ENCODE results near the gene MNDA.
A peak's percentile ranks its signal among the peaks of the same experiment; 100 is the strongest.

Gene MNDA

GRCh38 chr1:158830904-158831507 is at the start of gene MNDA:
Gene MNDA (plus strand): TSS chr1:158831351. CDS start chr1:158842154, 10,803 bp downstream.
- peak; percentile 10 for DNase-seq

- DNase-seq, result peak; percentile 53
Measured at GRCh38 chr1:158793604-158794003, 37.5 kb upstream of the MNDA start.

GRCh38 chr1:158794247-158794646 is 36.9 kb upstream of the MNDA start:
- DNase-seq, result no peak

- peak; percentile 22 for DNase-seq
Measured at GRCh38 chr1:158798531-158798930, 32.6 kb upstream of the MNDA start.

- no peak for DNase-seq
Measured at GRCh38 chr1:158799689-158800088, 31.5 kb upstream of the MNDA start.

- DNase-seq, result no peak
Measured at GRCh38 chr1:158800526-158800925, 30.6 kb upstream of the MNDA start.

- DNase-seq, result no peak
Measured at GRCh38 chr1:158801396-158801795, 29.8 kb upstream of the MNDA start.

- no peak for DNase-seq
Measured at GRCh38 chr1:158803678-158804077, 27.5 kb upstream of the MNDA start.

GRCh38 chr1:158806916-158807536 is 24.1 kb upstream of the MNDA start:
- no peak for DNase-seq

- DNase-seq, result no peak
Measured at GRCh38 chr1:158809256-158809655, 21.9 kb upstream of the MNDA start.

GRCh38 chr1:158809862-158810261 is 21.3 kb upstream of the MNDA start:
- no peak for DNase-seq

- no peak for DNase-seq
Measured at GRCh38 chr1:158810311-158810710, 20.8 kb upstream of the MNDA start.

- no peak for DNase-seq
Measured at GRCh38 chr1:158812336-158812735, 18.8 kb upstream of the MNDA start.

- no peak for DNase-seq
Measured at GRCh38 chr1:158813164-158813563, 18.0 kb upstream of the MNDA start.

GRCh38 chr1:158814970-158815369 is 16.2 kb upstream of the MNDA start:
- no peak for DNase-seq

- no peak for DNase-seq
Measured at GRCh38 chr1:158818560-158818959, 12.6 kb upstream of the MNDA start.

- no peak for DNase-seq
Measured at GRCh38 chr1:158818975-158819431, 12.1 kb upstream of the MNDA start.

- peak; percentile 40 for DNase-seq
Measured at GRCh38 chr1:158819461-158820443, 11.4 kb upstream of the MNDA start.

GRCh38 chr1:158821723-158822122 is 9.4 kb upstream of the MNDA start:
- no peak for DNase-seq

- no peak for DNase-seq
Measured at GRCh38 chr1:158830074-158830677, 975 bp upstream of the MNDA start.

- no peak for DNase-seq
Measured at GRCh38 chr1:158833264-158833663, 2.1 kb downstream of the MNDA start.

- DNase-seq, result no peak
Measured at GRCh38 chr1:158836038-158836437, 4.9 kb downstream of the MNDA start.

- no peak for DNase-seq
Measured at GRCh38 chr1:158838660-158839059, 7.5 kb downstream of the MNDA start.
